ENCODE measurements around the gene VPS52.

Gene VPS52

DNA sequence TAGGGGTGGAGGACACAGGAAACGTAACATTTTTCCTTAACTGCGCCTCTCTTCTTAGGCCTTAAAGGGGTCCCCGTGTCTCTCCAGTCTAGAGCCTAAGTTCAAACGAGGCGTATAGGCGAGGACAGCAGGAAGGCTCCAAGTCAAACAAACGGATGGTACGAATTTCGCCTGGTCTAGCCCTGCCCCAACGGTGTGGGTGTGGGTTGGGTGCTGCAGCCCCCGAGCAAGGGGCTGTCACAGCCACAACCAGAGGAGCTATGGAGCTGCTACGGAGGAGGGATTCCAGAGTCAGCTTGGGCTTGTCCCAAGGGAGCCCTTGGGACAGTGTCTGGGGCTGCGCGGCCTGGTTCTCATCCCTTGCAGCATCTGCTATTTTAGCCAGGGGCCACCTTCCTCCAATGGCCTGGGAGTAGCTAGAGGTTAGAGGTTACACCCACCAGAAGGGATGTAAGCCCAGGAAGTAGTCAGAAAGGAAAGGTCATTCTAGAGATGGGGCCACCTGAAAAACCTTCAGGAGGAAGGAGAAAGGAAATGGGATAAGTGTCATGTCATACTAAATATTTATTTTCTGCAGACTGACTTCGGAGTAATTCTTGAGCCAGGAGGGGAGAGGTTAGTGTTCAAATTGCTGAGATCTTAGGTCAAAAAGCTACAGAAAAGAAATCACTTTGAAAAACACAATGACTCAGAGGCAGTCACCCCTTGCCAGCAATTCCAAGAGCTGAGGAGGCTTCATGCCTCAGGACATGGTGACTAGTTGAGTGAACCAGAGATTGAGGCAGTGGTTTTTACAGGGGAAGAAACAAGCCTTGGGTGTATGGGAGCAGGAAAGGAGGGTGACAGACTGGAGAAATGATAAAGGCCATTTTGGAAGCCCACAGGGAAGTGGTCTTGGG lies 21.7 kb downstream of the VPS52 start:
- H3K4me1 ChIP-seq (ENCODE audit: control insufficient read depth, insufficient read depth, low read length, poor library complexity, severe bottlenecking) = peaks cover 24% of the 10 kb centered on the region
- peaks cover 4% of the 10 kb centered on the region for H3K36me3 ChIP-seq (ENCODE audit: control insufficient read depth, insufficient read depth, low read length)
- H3K27ac ChIP-seq (ENCODE audit: insufficient read depth, low read length, poor library complexity, severe bottlenecking) = peak overlapping the region; percentile 87
- peak overlapping the region; percentile 54 for H3K4me3 ChIP-seq (ENCODE audit: insufficient read depth, low read depth, low read length, poor library complexity, severe bottlenecking)
- H3K9me3 ChIP-seq (ENCODE audit: control insufficient read depth, low read length) = no peaks in the 10 kb centered on the region
- DNase-seq = no peak
- no peaks in the 10 kb centered on the region for H3K27me3 ChIP-seq (replicated peaks; ENCODE audit: control insufficient read depth, insufficient read depth, low read length, poor library complexity, severe bottlenecking)

DNA sequence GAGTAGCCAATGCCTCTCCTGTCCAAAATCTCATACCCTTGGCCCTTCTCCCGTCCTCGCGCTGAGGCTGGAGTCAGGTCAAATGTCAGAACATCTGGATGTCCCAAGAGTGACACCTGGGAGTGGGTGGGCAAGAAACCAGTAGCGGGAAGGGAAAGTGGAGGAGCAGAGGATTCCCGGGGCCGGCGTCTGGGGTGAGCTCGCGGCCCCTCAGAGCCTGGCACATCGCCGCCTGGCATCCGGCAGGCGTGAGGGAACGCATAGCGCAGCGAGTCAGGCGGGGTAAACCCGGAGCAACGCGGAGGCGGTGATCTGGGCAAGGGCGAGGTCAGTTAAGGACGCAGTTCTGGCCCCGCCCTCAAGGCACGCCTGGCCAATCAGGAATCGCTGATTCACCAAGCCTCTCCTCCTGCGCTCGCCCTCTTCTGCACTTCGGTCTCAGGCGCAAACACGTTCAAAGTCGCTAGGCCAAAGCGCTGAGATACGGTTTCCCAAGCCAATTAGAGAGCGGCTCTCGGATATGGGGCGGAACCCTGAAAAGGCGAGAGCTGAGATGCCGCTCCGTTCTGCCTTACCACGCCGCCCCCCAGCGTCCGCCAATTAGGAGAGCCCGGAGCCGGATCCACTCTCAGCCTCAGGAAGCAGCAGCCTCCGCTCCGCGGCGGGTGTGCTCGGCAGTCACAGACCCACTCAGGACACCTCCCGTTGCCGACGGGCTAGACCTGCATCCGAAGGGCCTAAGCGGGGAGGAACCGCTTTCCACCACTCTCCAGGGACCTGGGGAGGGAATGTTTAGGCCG lies 22.5 kb downstream of the VPS52 start:
- H3K27me3 ChIP-seq (replicated peaks; ENCODE audit: control insufficient read depth, insufficient read depth, low read length, poor library complexity, severe bottlenecking) = no peaks in the 10 kb centered on the region
- H3K4me1 ChIP-seq (ENCODE audit: control insufficient read depth, insufficient read depth, low read length, poor library complexity, severe bottlenecking) = peaks cover 24% of the 10 kb centered on the region
- H3K4me3 ChIP-seq (ENCODE audit: insufficient read depth, low read depth, low read length, poor library complexity, severe bottlenecking) = peak overlapping the region; percentile 60
- peak overlapping the region; percentile 95 for H3K27ac ChIP-seq (ENCODE audit: insufficient read depth, low read length, poor library complexity, severe bottlenecking)
- peaks cover 4% of the 10 kb centered on the region for H3K36me3 ChIP-seq (ENCODE audit: control insufficient read depth, insufficient read depth, low read length)
- DNase-seq = peak; percentile 94 to 96 (median 95)
- no peaks in the 10 kb centered on the region for H3K9me3 ChIP-seq (ENCODE audit: control insufficient read depth, low read length)

DNA sequence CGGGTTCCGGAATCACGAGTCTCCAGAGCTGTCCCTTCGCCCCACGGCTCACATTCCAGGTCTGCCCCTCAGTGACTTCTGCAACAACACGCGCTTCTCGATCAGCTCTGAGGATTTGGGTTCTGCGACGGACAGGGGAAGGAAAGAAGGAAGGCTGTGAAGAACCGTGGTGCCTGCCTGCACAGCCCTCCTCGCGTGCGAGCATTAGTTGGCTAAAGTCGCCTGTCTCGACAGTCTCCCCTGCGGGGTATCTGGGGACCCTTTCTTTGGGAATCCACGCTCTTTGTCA lies 23.1 kb downstream of the VPS52 start:
- Histone ChIP-seq H3K36me3 (ENCODE audit: control insufficient read depth, insufficient read depth, low read length) (peaks cover 4% of the 10 kb centered on the region), H3K4me1 (ENCODE audit: control insufficient read depth, insufficient read depth, low read length, poor library complexity, severe bottlenecking) (peaks cover 24% of the 10 kb centered on the region), H3K27ac (ENCODE audit: insufficient read depth, low read length, poor library complexity, severe bottlenecking) (peak overlapping the region; percentile 95), H3K9me3 (ENCODE audit: control insufficient read depth, low read length) (no peaks in the 10 kb centered on the region), H3K27me3 (replicated peaks; ENCODE audit: control insufficient read depth, insufficient read depth, low read length, poor library complexity, severe bottlenecking) (no peaks in the 10 kb centered on the region), H3K4me3 (ENCODE audit: insufficient read depth, low read depth, low read length, poor library complexity, severe bottlenecking) (peak overlapping the region; percentile 60)
- peak in 2 of 3 donors; percentile 9 to 29 for DNase-seq

DNA sequence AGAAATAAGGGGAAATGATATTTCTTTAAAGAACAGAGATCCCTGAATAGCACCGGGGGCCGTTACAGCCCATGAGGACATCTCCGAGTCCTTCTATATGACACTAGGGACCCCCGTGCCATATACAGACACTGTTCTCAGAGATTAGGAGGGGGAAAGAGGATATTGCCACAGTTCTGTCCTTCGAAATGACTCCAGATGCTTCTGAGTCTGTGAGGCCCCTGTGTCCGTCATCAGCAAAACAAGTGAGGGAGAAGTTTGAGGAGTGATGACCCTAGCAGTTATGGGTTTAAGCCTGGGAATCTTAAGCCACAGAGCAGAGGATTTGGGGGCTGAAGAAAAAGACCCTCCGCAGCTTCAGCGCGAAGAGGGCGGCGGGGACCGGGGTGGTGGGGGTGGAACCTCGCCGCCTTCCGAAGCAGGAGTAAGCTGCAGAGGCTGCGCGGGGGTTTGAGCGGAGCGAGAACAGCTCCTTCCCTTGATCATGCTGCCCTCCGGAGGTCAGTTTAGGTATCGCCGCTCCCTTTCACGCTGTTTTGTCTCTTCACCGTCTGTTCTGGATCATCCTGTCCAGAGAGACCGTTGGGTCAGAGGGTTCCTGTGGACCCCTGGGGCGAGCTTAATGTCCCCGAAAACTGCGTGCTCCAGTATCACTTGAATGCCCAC lies 23.6 kb downstream of the VPS52 start:
- peak; percentile 69 to 82 (median 77) for DNase-seq
- Histone ChIP-seq H3K4me3 (ENCODE audit: insufficient read depth, low read depth, low read length, poor library complexity, severe bottlenecking) (peak overlapping the region; percentile 60), H3K27me3 (replicated peaks; ENCODE audit: control insufficient read depth, insufficient read depth, low read length, poor library complexity, severe bottlenecking) (no peaks in the 10 kb centered on the region), H3K4me1 (ENCODE audit: control insufficient read depth, insufficient read depth, low read length, poor library complexity, severe bottlenecking) (peaks cover 24% of the 10 kb centered on the region), H3K9me3 (ENCODE audit: control insufficient read depth, low read length) (no peaks in the 10 kb centered on the region), H3K27ac (ENCODE audit: insufficient read depth, low read length, poor library complexity, severe bottlenecking) (peak overlapping the region; percentile 95), H3K36me3 (ENCODE audit: control insufficient read depth, insufficient read depth, low read length) (peaks cover 4% of the 10 kb centered on the region)

DNA sequence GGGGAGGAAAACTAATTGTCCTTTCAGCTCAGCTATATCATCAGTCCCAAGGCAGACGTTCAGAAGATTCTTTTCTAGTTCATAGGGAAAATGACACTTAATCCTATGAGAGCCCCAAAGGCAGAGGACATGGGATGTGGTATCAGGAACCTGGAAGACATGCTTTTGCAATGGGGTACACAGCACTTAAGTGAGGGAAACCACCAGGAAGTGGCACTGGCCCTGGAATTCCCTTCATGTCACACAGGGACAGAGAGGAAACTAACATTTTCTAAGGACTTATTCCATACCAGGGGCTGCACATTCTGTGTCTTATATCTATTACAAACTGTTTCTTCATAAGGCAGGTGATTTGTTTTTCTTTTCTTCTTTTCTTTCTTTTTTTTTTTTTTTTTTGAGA lies 28.2 kb downstream of the VPS52 start:
- Histone ChIP-seq H3K9me3 (ENCODE audit: control insufficient read depth, low read length) (no peaks in the 10 kb centered on the region), H3K4me3 (ENCODE audit: insufficient read depth, low read depth, low read length, poor library complexity, severe bottlenecking) (no peak overlapping the region), H3K27ac (ENCODE audit: insufficient read depth, low read length, poor library complexity, severe bottlenecking) (no peak overlapping the region), H3K27me3 (replicated peaks; ENCODE audit: control insufficient read depth, insufficient read depth, low read length, poor library complexity, severe bottlenecking) (no peaks in the 10 kb centered on the region), H3K4me1 (ENCODE audit: control insufficient read depth, insufficient read depth, low read length, poor library complexity, severe bottlenecking) (peaks cover 6% of the 10 kb centered on the region), H3K36me3 (ENCODE audit: control insufficient read depth, insufficient read depth, low read length) (no peaks in the 10 kb centered on the region)
- DNase-seq = no peak

DNA sequence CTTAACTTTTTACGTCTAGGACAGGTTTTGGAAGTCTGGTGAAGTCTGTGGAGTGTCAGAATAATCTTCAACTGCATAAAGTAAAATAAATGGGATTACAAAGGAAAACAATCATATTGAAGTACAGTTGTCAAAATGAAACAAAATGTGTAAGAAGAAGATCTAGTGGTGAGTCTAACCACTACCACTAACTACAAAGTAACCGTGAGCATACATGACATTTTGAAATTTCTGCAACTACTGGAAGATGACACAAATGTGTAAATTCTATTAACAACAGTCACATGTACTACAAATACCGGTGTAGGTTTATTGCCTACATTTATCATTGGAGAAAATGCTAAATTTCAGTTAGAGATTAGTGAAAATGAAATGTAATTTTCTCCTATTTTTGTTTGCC lies 29.7 kb downstream of the VPS52 start:
- Histone ChIP-seq H3K4me3 (ENCODE audit: insufficient read depth, low read depth, low read length, poor library complexity, severe bottlenecking) (no peak overlapping the region), H3K27me3 (replicated peaks; ENCODE audit: control insufficient read depth, insufficient read depth, low read length, poor library complexity, severe bottlenecking) (no peaks in the 10 kb centered on the region), H3K4me1 (ENCODE audit: control insufficient read depth, insufficient read depth, low read length, poor library complexity, severe bottlenecking) (no peaks in the 10 kb centered on the region), H3K27ac (ENCODE audit: insufficient read depth, low read length, poor library complexity, severe bottlenecking) (no peak overlapping the region), H3K36me3 (ENCODE audit: control insufficient read depth, insufficient read depth, low read length) (no peaks in the 10 kb centered on the region), H3K9me3 (ENCODE audit: control insufficient read depth, low read length) (no peaks in the 10 kb centered on the region)
- no peak for DNase-seq

DNA sequence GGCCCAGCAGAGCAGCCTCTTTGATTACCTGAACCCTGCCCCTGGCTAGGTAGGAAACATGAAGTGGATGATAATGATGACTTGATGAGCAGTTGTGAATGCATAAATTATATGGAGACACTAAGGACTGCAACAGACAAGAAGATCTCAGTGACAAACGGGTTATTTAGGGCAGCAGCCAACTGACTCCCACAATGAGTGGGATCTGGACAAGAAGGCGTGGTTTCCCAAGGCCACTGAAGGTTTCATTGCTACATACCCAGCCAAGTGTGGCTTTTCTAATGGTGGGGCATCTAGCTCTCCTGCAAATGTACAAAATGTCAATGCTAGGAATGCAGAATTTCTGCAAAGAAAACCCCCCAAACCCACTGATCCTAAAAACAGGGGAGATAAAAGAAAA lies 33.9 kb downstream of the VPS52 start:
- Histone ChIP-seq H3K36me3 (ENCODE audit: control insufficient read depth, insufficient read depth, low read length) (no peaks in the 10 kb centered on the region), H3K9me3 (ENCODE audit: control insufficient read depth, low read length) (no peaks in the 10 kb centered on the region), H3K27ac (ENCODE audit: insufficient read depth, low read length, poor library complexity, severe bottlenecking) (no peak overlapping the region), H3K4me1 (ENCODE audit: control insufficient read depth, insufficient read depth, low read length, poor library complexity, severe bottlenecking) (no peaks in the 10 kb centered on the region), H3K4me3 (ENCODE audit: insufficient read depth, low read depth, low read length, poor library complexity, severe bottlenecking) (no peak overlapping the region), H3K27me3 (replicated peaks; ENCODE audit: control insufficient read depth, insufficient read depth, low read length, poor library complexity, severe bottlenecking) (peaks cover 3% of the 10 kb centered on the region)
- DNase-seq = no peak

DNA sequence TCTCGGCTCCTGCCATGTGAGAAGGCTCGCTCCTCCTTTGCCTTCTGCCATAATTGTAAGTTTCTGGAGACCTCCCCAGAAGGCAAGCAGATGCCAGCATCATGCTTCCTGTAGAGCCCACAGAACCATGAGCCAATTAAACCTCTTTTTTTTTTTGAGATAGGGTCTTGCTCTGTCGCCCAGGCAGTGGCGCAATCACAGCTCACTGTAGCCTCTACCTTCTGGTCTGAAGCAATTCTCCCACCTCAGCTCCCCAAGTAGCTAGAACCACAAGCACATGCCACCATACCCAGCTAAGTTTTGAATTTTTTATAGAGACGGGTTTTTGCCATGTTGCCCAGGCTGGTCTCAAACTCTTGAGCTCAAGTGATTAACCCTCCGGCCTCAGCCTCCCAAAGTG lies 34.8 kb downstream of the VPS52 start:
- DNase-seq = no peak
- Histone ChIP-seq H3K4me1 (ENCODE audit: control insufficient read depth, insufficient read depth, low read length, poor library complexity, severe bottlenecking) (no peaks in the 10 kb centered on the region), H3K4me3 (ENCODE audit: insufficient read depth, low read depth, low read length, poor library complexity, severe bottlenecking) (no peak overlapping the region), H3K27ac (ENCODE audit: insufficient read depth, low read length, poor library complexity, severe bottlenecking) (no peak overlapping the region), H3K9me3 (ENCODE audit: control insufficient read depth, low read length) (no peaks in the 10 kb centered on the region), H3K27me3 (replicated peaks; ENCODE audit: control insufficient read depth, insufficient read depth, low read length, poor library complexity, severe bottlenecking) (peaks cover 3% of the 10 kb centered on the region), H3K36me3 (ENCODE audit: control insufficient read depth, insufficient read depth, low read length) (no peaks in the 10 kb centered on the region)

DNA sequence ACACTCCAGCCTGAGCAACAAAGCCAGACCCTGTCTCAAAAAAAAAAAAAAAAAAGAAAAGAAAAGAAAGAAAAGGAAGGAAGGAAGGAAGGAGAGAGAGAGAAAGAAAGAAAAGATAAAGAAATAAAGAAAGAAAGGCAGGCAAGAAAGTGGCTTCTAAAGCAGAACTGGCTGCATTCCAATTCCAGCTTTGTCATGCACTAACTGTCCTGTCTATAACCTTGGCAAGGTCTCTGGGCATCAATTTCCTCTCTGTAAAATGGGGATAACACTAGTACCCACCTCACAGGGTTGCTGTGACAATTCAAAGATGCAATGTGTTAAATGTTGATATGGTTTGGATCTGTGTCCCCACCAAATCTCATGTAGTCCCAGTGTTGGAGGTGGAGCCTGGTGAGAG lies 35.3 kb downstream of the VPS52 start:
- no peak for DNase-seq
- Histone ChIP-seq H3K27me3 (replicated peaks; ENCODE audit: control insufficient read depth, insufficient read depth, low read length, poor library complexity, severe bottlenecking) (peaks cover 3% of the 10 kb centered on the region), H3K4me3 (ENCODE audit: insufficient read depth, low read depth, low read length, poor library complexity, severe bottlenecking) (no peak overlapping the region), H3K4me1 (ENCODE audit: control insufficient read depth, insufficient read depth, low read length, poor library complexity, severe bottlenecking) (no peaks in the 10 kb centered on the region), H3K27ac (ENCODE audit: insufficient read depth, low read length, poor library complexity, severe bottlenecking) (no peak overlapping the region), H3K9me3 (ENCODE audit: control insufficient read depth, low read length) (no peaks in the 10 kb centered on the region), H3K36me3 (ENCODE audit: control insufficient read depth, insufficient read depth, low read length) (no peaks in the 10 kb centered on the region)

DNA sequence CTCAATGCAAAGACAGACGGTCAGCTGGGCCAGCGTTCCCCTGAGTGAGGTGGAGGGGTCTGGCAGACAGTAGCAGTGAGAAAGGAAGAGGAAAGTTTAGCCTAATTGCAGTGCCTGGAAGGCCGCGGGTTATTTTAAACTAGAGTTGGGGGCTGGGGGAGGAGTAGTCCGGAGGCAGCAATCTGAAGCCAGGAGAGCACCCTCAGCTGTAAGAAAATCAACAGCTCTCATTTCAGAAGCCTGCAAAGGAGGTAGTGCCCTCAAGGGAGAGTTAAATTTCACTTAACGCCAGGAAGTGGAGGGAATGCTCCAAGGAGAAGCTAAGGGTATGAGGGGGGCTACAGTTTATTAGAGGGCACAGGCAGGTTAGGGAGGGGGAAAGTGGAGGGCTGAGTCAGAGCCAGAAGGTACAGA lies 36.4 kb downstream of the VPS52 start:
- Histone ChIP-seq H3K27ac (ENCODE audit: insufficient read depth, low read length, poor library complexity, severe bottlenecking) (no peak overlapping the region), H3K4me1 (ENCODE audit: control insufficient read depth, insufficient read depth, low read length, poor library complexity, severe bottlenecking) (no peaks in the 10 kb centered on the region), H3K27me3 (replicated peaks; ENCODE audit: control insufficient read depth, insufficient read depth, low read length, poor library complexity, severe bottlenecking) (peaks cover 3% of the 10 kb centered on the region), H3K4me3 (ENCODE audit: insufficient read depth, low read depth, low read length, poor library complexity, severe bottlenecking) (no peak overlapping the region), H3K36me3 (ENCODE audit: control insufficient read depth, insufficient read depth, low read length) (no peaks in the 10 kb centered on the region), H3K9me3 (ENCODE audit: control insufficient read depth, low read length) (no peaks in the 10 kb centered on the region)
- DNase-seq = no peak

Measured in effector memory CD4-positive, alpha-beta T cell (primary cell).